UCSD-AML1 (cell line): ENCODE data around the gene ZNF724.
"Not testable (repeated sequence)": the region's sequence is repeated elsewhere in the genome, so short reads cannot be mapped to it uniquely, and the experiment has no call there.

ENCODE experiments used
- DNase-seq: peaks from one replicate; lab custom pipeline; 2025; ENCODE audit not compliant: unreplicated experiment; lab: John Stamatoyannopoulos, UW

Gene ZNF724

GRCh38 chr19:23253256-23253655, 3.1 kb upstream of the ZNF724 start:
- not testable (repeated sequence) for DNase-seq

GRCh38 chr19:23241419-23241818, 8.8 kb downstream of the ZNF724 start:
- DNase-seq, result no peak

- DNase-seq, result no peak
Measured at GRCh38 chr19:23222998-23223652, 27.1 kb downstream of the ZNF724 start.

- no peak for DNase-seq
Measured at GRCh38 chr19:23203841-23204344, 46.3 kb downstream of the ZNF724 start.

- no peak for DNase-seq
Measured at GRCh38 chr19:23190341-23190740, 59.9 kb downstream of the ZNF724 start.

- DNase-seq, result no peak
Measured at GRCh38 chr19:23183251-23183650, 66.9 kb downstream of the ZNF724 start.
